ENCODE measurements around the gene PURA.

Gene PURA

GRCh38 chr5:140134277-140134935 lies 20.5 kb downstream of the PURA start:
- in situ Hi-C loops (cut with HindIII; ENCODE audit: low sequenced_read_pairs) = no loop called here

GRCh38 chr5:140135127-140135526 lies 21.2 kb downstream of the PURA start:
- in situ Hi-C loops (cut with HindIII; ENCODE audit: low sequenced_read_pairs) = no loop called here

GRCh38 chr5:140136624-140137023 lies 22.7 kb downstream of the PURA start:
- in situ Hi-C loops (cut with HindIII; ENCODE audit: low sequenced_read_pairs) = no loop called here

- in situ Hi-C loops (cut with HindIII; ENCODE audit: low sequenced_read_pairs) = no loop called here
Observed at GRCh38 chr5:140140435-140140834, 26.5 kb downstream of the PURA start.

- in situ Hi-C loops (cut with HindIII; ENCODE audit: low sequenced_read_pairs) = no loop called here
Observed at GRCh38 chr5:140141241-140141640, 27.3 kb downstream of the PURA start.

- in situ Hi-C loops (cut with HindIII; ENCODE audit: low sequenced_read_pairs) = no loop called here
Observed at GRCh38 chr5:140142246-140142645, 28.3 kb downstream of the PURA start.

- in situ Hi-C loops (cut with HindIII; ENCODE audit: low sequenced_read_pairs) = no loop called here
Observed at GRCh38 chr5:140142856-140143255, 28.9 kb downstream of the PURA start.

- in situ Hi-C loops (cut with HindIII; ENCODE audit: low sequenced_read_pairs) = no loop called here
Observed at GRCh38 chr5:140143521-140144258, 29.8 kb downstream of the PURA start.

GRCh38 chr5:140145256-140145655 lies 31.3 kb downstream of the PURA start:
- in situ Hi-C loops (cut with HindIII; ENCODE audit: low sequenced_read_pairs) = no loop called here

GRCh38 chr5:140145818-140146522 lies 32.1 kb downstream of the PURA start:
- in situ Hi-C loops (cut with HindIII; ENCODE audit: low sequenced_read_pairs) = no loop called here

- in situ Hi-C loops (cut with HindIII; ENCODE audit: low sequenced_read_pairs) = no loop called here
Observed at GRCh38 chr5:140146523-140146842, 32.6 kb downstream of the PURA start.

GRCh38 chr5:140147460-140147859 lies 33.6 kb downstream of the PURA start:
- in situ Hi-C loops (cut with HindIII; ENCODE audit: low sequenced_read_pairs) = no loop called here

GRCh38 chr5:140148508-140148907 lies 34.6 kb downstream of the PURA start:
- in situ Hi-C loops (cut with HindIII; ENCODE audit: low sequenced_read_pairs) = no loop called here

GRCh38 chr5:140150201-140150600 lies 36.3 kb downstream of the PURA start:
- in situ Hi-C loops (cut with HindIII; ENCODE audit: low sequenced_read_pairs) = loop anchor here (5.0 kb wide), 1 partner anchor 78 kb away; no protein-coding TSS in a partner anchor

- in situ Hi-C loops (cut with HindIII; ENCODE audit: low sequenced_read_pairs) = loop anchor here (5.0 kb wide), 1 partner anchor 79 kb away; no protein-coding TSS in a partner anchor
Observed at GRCh38 chr5:140151144-140152021, 37.5 kb downstream of the PURA start.

- in situ Hi-C loops (cut with HindIII; ENCODE audit: low sequenced_read_pairs) = loop anchor here (5.0 kb wide), 1 partner anchor 80 kb away; no protein-coding TSS in a partner anchor
Observed at GRCh38 chr5:140152022-140152999, 38.4 kb downstream of the PURA start.

GRCh38 chr5:140153255-140153654 lies 39.3 kb downstream of the PURA start:
- in situ Hi-C loops (cut with HindIII; ENCODE audit: low sequenced_read_pairs) = loop anchor here (5.0 kb wide), 1 partner anchor 81 kb away; no protein-coding TSS in a partner anchor

- in situ Hi-C loops (cut with HindIII; ENCODE audit: low sequenced_read_pairs) = loop anchor here (5.0 kb wide), 1 partner anchor 82 kb away; no protein-coding TSS in a partner anchor
Observed at GRCh38 chr5:140153905-140154304, 40.0 kb downstream of the PURA start.

- in situ Hi-C loops (cut with HindIII; ENCODE audit: low sequenced_read_pairs) = loop anchor here (5.0 kb wide), 1 partner anchor 83 kb away; no protein-coding TSS in a partner anchor
Observed at GRCh38 chr5:140154710-140155381, 40.9 kb downstream of the PURA start.
